Esophagus muscularis mucosa (tissue), 4 donors: ENCODE data around the gene MAML3.

Experiments
- CTCF ChIP-seq, 3 experiments: fragments of 200-600 bp in 2 of 3; fragments of 450-650 bp in 1 of 3; sonication (generic) in 2 of 3; IDR thresholded peaks; one replicate each; pipeline ENCODE4 v1.5.1; 2017 to 2019; ENCODE audit warnings: antibody characterized with exemption in 3 of 3, mild to moderate bottlenecking in 2 of 3, moderate library complexity in 1 of 3
- EP300 ChIP-seq: sonication (generic); formaldehyde crosslinking; IDR thresholded peaks from one replicate; pipeline ENCODE4 v1.6.1; 2017; ENCODE audit warnings: antibody characterized with exemption
- POLR2A ChIP-seq: fragments of 450-650 bp; IDR thresholded peaks from one replicate; pipeline ENCODE4 v1.6.1; 2017; ENCODE audit warnings: antibody characterized with exemption, moderate library complexity, mild to moderate bottlenecking, low read depth
- POLR2AphosphoS5 ChIP-seq, 2 donors: sonication (generic); formaldehyde crosslinking; IDR thresholded peaks; one replicate each; pipeline ENCODE4 v1.6.1; 2017; ENCODE audit warnings: antibody characterized with exemption in 2 of 2

GRCh38 chr4:139735381-139736273 lies 418.4 kb downstream of the MAML3 start:
- TF ChIP-seq CTCF (IDR thresholded peaks at IDR 0.05) (no peak), POLR2A (no peak), EP300 (no peak), POLR2AphosphoS5 (IDR thresholded peaks at IDR 0.05) (no peak)
